HFF-Myc (cell line): ENCODE measurements around the gene DKK1.

ENCODE experiments used
- DNase-seq: peaks from one replicate; pipeline ENCODE4 v3.0.0-alpha.2; 2011; ENCODE audit warnings: low read depth; ENCODE audit errors: extremely low read depth
- H3K4me3 ChIP-seq: replicated peaks from 2 replicates; pipeline ENCODE4 v1.5.1; 2011; ENCODE audit warnings: low read depth, mild to moderate bottlenecking, control low read depth, low read length
- CTCF ChIP-seq: IDR thresholded peaks from 2 replicates; pipeline ENCODE4 v1.5.1; 2012; ENCODE audit warnings: mild to moderate bottlenecking, low read depth, low read length, control low read depth; ENCODE audit errors: missing control alignments

The DKK1 gene

GRCh38 chr10:52326382-52326781 lies 12.3 kb downstream of the DKK1 start:
- no peak for DNase-seq
- H3K4me3 ChIP-seq, result no peak overlapping the region
- TF ChIP-seq CTCF, result no peak

GRCh38 chr10:52331638-52332364 lies 17.7 kb downstream of the DKK1 start:
- H3K4me3 ChIP-seq, result no peak overlapping the region
- no peak for TF ChIP-seq CTCF
- DNase-seq, result no peak

- TF ChIP-seq CTCF, result no peak
- H3K4me3 ChIP-seq, result no peak overlapping the region
- DNase-seq, result no peak
Observed at GRCh38 chr10:52332815-52333214, 18.7 kb downstream of the DKK1 start.

- H3K4me3 ChIP-seq, result no peak overlapping the region
- no peak for TF ChIP-seq CTCF
- no peak for DNase-seq
Observed at GRCh38 chr10:52334595-52334994, 20.5 kb downstream of the DKK1 start.

- DNase-seq, result no peak
- H3K4me3 ChIP-seq, result no peak overlapping the region
- no peak for TF ChIP-seq CTCF
Observed at GRCh38 chr10:52335665-52336064, 21.6 kb downstream of the DKK1 start.

- DNase-seq, result no peak
- no peak for TF ChIP-seq CTCF
Observed at GRCh38 chr10:52337225-52337624, 23.1 kb downstream of the DKK1 start.

GRCh38 chr10:52343439-52343838 lies 29.4 kb downstream of the DKK1 start:
- TF ChIP-seq CTCF, result no peak
- H3K4me3 ChIP-seq, result no peak overlapping the region
- no peak for DNase-seq

More at GRCh38 chr10:52337225-52337624, 23.1 kb downstream of the DKK1 start:
- H3K4me3 ChIP-seq, result no peak overlapping the region
